ENCODE data around the gene MACROD2. TPM values are rescaled to one million over a fixed set of nuclear protein-coding genes. Genes with fewer than 3 reads are reported as not detected.

The MACROD2 gene
- total RNA-seq, 1 donor from 2014 or later: 2.4 TPM

GRCh38 chr20:15370370-15370769 is 1375.1 kb downstream of the MACROD2 start:
- H3K27ac ChIP-seq (ENCODE audit: low read depth, low read length): no peak overlapping the region
- DNase-seq (ENCODE audit: low read depth): no peak
- no peak for FAIRE-seq

GRCh38 chr20:15374682-15375081 is 1379.4 kb downstream of the MACROD2 start:
- Mint-ChIP-seq H3K27ac (ENCODE audit: unreplicated experiment) (no peak overlapping the region), H3K9me3 (ENCODE audit: unreplicated experiment) (peaks cover 4% of the 10 kb centered on the region)

More at GRCh38 chr20:15370370-15370769, 1375.1 kb downstream of the MACROD2 start:
- TF ChIP-seq CTCF (IDR thresholded peaks at IDR 0.05; ENCODE audit: insufficient read depth, low read depth, low read length) (no peak), EZH2 (IDR thresholded peaks at IDR 0.05; ENCODE audit: insufficient read depth, low read length) (no peak)
- H3K9me3 ChIP-seq (ENCODE audit: insufficient read depth, low read depth, low read length): no peaks in the 10 kb centered on the region
- Mint-ChIP-seq H3K4me3 (ENCODE audit: unreplicated experiment) (no peak overlapping the region), H3K9me3 (ENCODE audit: unreplicated experiment) (no peaks in the 10 kb centered on the region), H3K27ac (ENCODE audit: unreplicated experiment) (no peak overlapping the region), H3K36me3 (ENCODE audit: low read depth, unreplicated experiment) (no peaks in the 10 kb centered on the region), H3K27me3 (ENCODE audit: low read depth, unreplicated experiment) (no peaks in the 10 kb centered on the region), H3K4me1 (ENCODE audit: low read depth, unreplicated experiment) (no peaks in the 10 kb centered on the region)
- no peak overlapping the region for H3K4me3 ChIP-seq (ENCODE audit: insufficient read depth, low read depth, low read length)
- no peaks in the 10 kb centered on the region for H4K20me1 ChIP-seq (ENCODE audit: insufficient read depth, low read length)
- no peaks in the 10 kb centered on the region for H3K4me1 ChIP-seq (ENCODE audit: insufficient read depth, low read length)
- H3K79me2 ChIP-seq (ENCODE audit: insufficient read depth, low read length): no peaks in the 10 kb centered on the region
- H3K27me3 ChIP-seq (ENCODE audit: insufficient read depth, low read length): no peaks in the 10 kb centered on the region
- H3K36me3 ChIP-seq (ENCODE audit: insufficient read depth, low read length): no peaks in the 10 kb centered on the region
- no peak overlapping the region for H2AFZ ChIP-seq (ENCODE audit: low read depth, low read length)
- H3K9ac ChIP-seq (ENCODE audit: low read length): no peak overlapping the region
- H3K4me2 ChIP-seq (ENCODE audit: low read length): no peak overlapping the region

More at GRCh38 chr20:15374682-15375081, 1379.4 kb downstream of the MACROD2 start:
- FAIRE-seq (no peak), DNase-seq (ENCODE audit: low read depth) (no peak)
- Histone ChIP-seq H3K36me3 (ENCODE audit: insufficient read depth, low read length) (no peaks in the 10 kb centered on the region), H3K4me3 (ENCODE audit: insufficient read depth, low read depth, low read length) (no peak overlapping the region), H3K9ac (ENCODE audit: low read length) (no peak overlapping the region), H4K20me1 (ENCODE audit: insufficient read depth, low read length) (no peaks in the 10 kb centered on the region), H3K4me2 (ENCODE audit: low read length) (no peak overlapping the region), H3K9me3 (ENCODE audit: insufficient read depth, low read depth, low read length) (no peaks in the 10 kb centered on the region), H2AFZ (ENCODE audit: low read depth, low read length) (no peak overlapping the region), H3K4me1 (ENCODE audit: insufficient read depth, low read length) (no peaks in the 10 kb centered on the region), H3K79me2 (ENCODE audit: insufficient read depth, low read length) (no peaks in the 10 kb centered on the region), H3K27ac (ENCODE audit: low read depth, low read length) (no peak overlapping the region), H3K27me3 (ENCODE audit: insufficient read depth, low read length) (no peaks in the 10 kb centered on the region)
- Mint-ChIP-seq H3K4me3 (ENCODE audit: unreplicated experiment) (no peak overlapping the region), H3K36me3 (ENCODE audit: low read depth, unreplicated experiment) (no peaks in the 10 kb centered on the region), H3K4me1 (ENCODE audit: low read depth, unreplicated experiment) (peaks cover 4% of the 10 kb centered on the region), H3K27me3 (ENCODE audit: low read depth, unreplicated experiment) (no peaks in the 10 kb centered on the region)
- no peak for TF ChIP-seq CTCF (IDR thresholded peaks at IDR 0.05; ENCODE audit: insufficient read depth, low read depth, low read length)
- TF ChIP-seq EZH2 (IDR thresholded peaks at IDR 0.05; ENCODE audit: insufficient read depth, low read length): no peak
